Upper lobe of left lung (tissue), 4 donors: ENCODE results near the gene RIOX2.

ENCODE experiments used
- CTCF ChIP-seq, 6 experiments: fragments of 450-650 bp in 4 of 6; fragments of 200-600 bp in 2 of 6; sonication (generic) in 2 of 6; IDR thresholded peaks; one replicate each; pipeline ENCODE4 v1.5.1; 2016 to 2019; ENCODE audit warnings: antibody characterized with exemption in 6 of 6
- EP300 ChIP-seq, 4 donors: sonication (generic); formaldehyde crosslinking; IDR thresholded peaks; one replicate each; pipeline ENCODE4 v1.5.1; 2017; ENCODE audit warnings: antibody characterized with exemption in 4 of 4, control low read depth in 2 of 4
- POLR2A ChIP-seq, 4 donors: fragments of 450-650 bp; IDR thresholded peaks; one replicate each; pipeline ENCODE4 v1.5.1; 2016 to 2017; ENCODE audit warnings: antibody characterized with exemption in 4 of 4, mild to moderate bottlenecking in 2 of 4

- no peak for TF ChIP-seq POLR2A (IDR thresholded peaks at IDR 0.05)
- no peak for TF ChIP-seq CTCF (IDR thresholded peaks at IDR 0.05)
- no peak for TF ChIP-seq EP300 (IDR thresholded peaks at IDR 0.05)
Measured at GRCh38 chr3:97992547-97993173, 20.4 kb upstream of the RIOX2 start.
